ENCODE data around the gene MTUS2.

GRCh38 chr13:29103065-29103800 is 283.1 kb downstream of the MTUS2 start:
- no peak for TF ChIP-seq CTCF (conservative IDR thresholded peaks at IDR 0.05; ENCODE audit: low read depth in 2 of 2)
- TF ChIP-seq POLR2AphosphoS5 (IDR thresholded peaks at IDR 0.05; ENCODE audit: low read depth) = no peak
- TF ChIP-seq EZH2 (IDR thresholded peaks at IDR 0.05; ENCODE audit: low read depth, unreplicated experiment) = no peak
- no peak for TF ChIP-seq REST (IDR thresholded peaks at IDR 0.05; ENCODE audit: unreplicated experiment)
